Keratinocyte (primary cell): ENCODE measurements around the gene FANCI. TPM values are rescaled to one million over a fixed set of nuclear protein-coding genes. Genes with fewer than 3 reads are reported as not detected.
A peak's percentile ranks its signal among the peaks of the same experiment; 100 is the strongest.

Source experiments
- DNase-seq: peaks from one replicate; pipeline ENCODE4 v3.0.0-alpha.2; 2011; ENCODE audit warnings: low read depth, missing footprints, low spot score
- FAIRE-seq: peaks from 2 replicates; lab custom pipeline; 2011; peaks lifted over from hg19 to GRCh38; lab: Jason Lieb, UNC
- H2AFZ ChIP-seq: 2 replicates; pipeline ENCODE4 v1.6.0; 2012; ENCODE audit warnings: low read length, control low read depth, inconsistent platforms; ENCODE audit not compliant: control insufficient read depth
- H3K27ac ChIP-seq: 2 replicates; pipeline ENCODE4 v1.5.1; 2011; ENCODE audit warnings: low read length; ENCODE audit not compliant: control insufficient read depth, insufficient read depth
- H3K27me3 ChIP-seq: 3 replicates; pipeline ENCODE4 v1.6.0; 2011; ENCODE audit warnings: low read length; ENCODE audit not compliant: control insufficient read depth, insufficient read depth; ENCODE audit errors: extremely low read depth
- H3K36me3 ChIP-seq, 2 experiments: 2 replicates in 1 of 2; 3 replicates in 1 of 2; pipeline ENCODE4 v1.5.1; 2011; ENCODE audit warnings: low read length in 2 of 2, mild to moderate bottlenecking in 1 of 2; ENCODE audit not compliant: control insufficient read depth in 2 of 2, insufficient read depth in 2 of 2; ENCODE audit errors: extremely low read depth in 1 of 2
- H3K4me1 ChIP-seq: 3 replicates; pipeline ENCODE4 v1.5.1; 2011; ENCODE audit warnings: low read length; ENCODE audit not compliant: control insufficient read depth, insufficient read depth; ENCODE audit errors: extremely low read depth
- H3K4me2 ChIP-seq: 3 replicates; pipeline ENCODE4 v1.6.0; 2011; ENCODE audit warnings: low read depth, low read length; ENCODE audit not compliant: control insufficient read depth, insufficient read depth; ENCODE audit errors: extremely low read depth
- H3K4me3 ChIP-seq, 3 experiments: fragments of 200-600 bp in 1 of 3; sonication (generic) in 1 of 3; 2 replicates in 2 of 3; 3 replicates in 1 of 3; pipeline ENCODE4 v1.5.1; 2011 to 2016; ENCODE audit warnings: low read length in 3 of 3, mild to moderate bottlenecking in 3 of 3, control low read depth in 2 of 3, inconsistent platforms in 1 of 3, low read depth in 1 of 3, mixed read lengths in 1 of 3, mixed run types in 1 of 3, moderate library complexity in 1 of 3; ENCODE audit not compliant: control insufficient read depth in 2 of 3, insufficient read depth in 2 of 3; ENCODE audit errors: extremely low read depth in 1 of 3
- H3K79me2 ChIP-seq: 2 replicates; pipeline ENCODE4 v1.6.0; 2012; ENCODE audit warnings: low read length; ENCODE audit not compliant: control insufficient read depth, insufficient read depth
- H3K9ac ChIP-seq: 3 replicates; pipeline ENCODE4 v1.6.0; 2011; ENCODE audit warnings: low read length; ENCODE audit not compliant: control insufficient read depth, insufficient read depth; ENCODE audit errors: extremely low read depth
- H3K9me1 ChIP-seq: 3 replicates; pipeline ENCODE4 v1.6.0; 2011; ENCODE audit warnings: low read length; ENCODE audit not compliant: control insufficient read depth, insufficient read depth; ENCODE audit errors: extremely low read depth
- H3K9me3 ChIP-seq: 2 replicates; pipeline ENCODE4 v1.5.1; 2012; ENCODE audit warnings: low read depth, low read length; ENCODE audit not compliant: control insufficient read depth
- H4K20me1 ChIP-seq: 3 replicates; pipeline ENCODE4 v1.6.0; 2011; ENCODE audit warnings: low read length; ENCODE audit not compliant: control insufficient read depth, insufficient read depth; ENCODE audit errors: extremely low read depth
- CTCF ChIP-seq, 3 experiments: IDR thresholded peaks in 1 of 3; conservative IDR thresholded peaks in 1 of 3; optimal IDR thresholded peaks in 1 of 3; 2 replicates in 2 of 3; 3 replicates in 1 of 3; pipeline versions ENCODE3 to v1.5.1; 2011; ENCODE audit warnings: low read length in 3 of 3, mild to moderate bottlenecking in 3 of 3, moderate library complexity in 2 of 3, control low read depth in 1 of 3, inconsistent platforms in 1 of 3; ENCODE audit not compliant: insufficient read depth in 2 of 3; ENCODE audit errors: extremely low read depth in 1 of 3
- EZH2 ChIP-seq: IDR thresholded peaks from one replicate; pipeline ENCODE4 v1.6.1; 2012; ENCODE audit warnings: inconsistent platforms, mild to moderate bottlenecking, low read length, moderate library complexity
- dilution Hi-C: fragments of 300-500 bp; cut with MboI; formaldehyde crosslinking; loops from one replicate; pipeline ENCODE4 v1.7.0; 2020; ENCODE audit warnings: low sequenced_read_pairs; ENCODE audit not compliant: extremely low pct_ligation_motif_present
- polyA plus RNA-seq, 5 experiments: library from polyadenylated mRNA; depleted of rRNA in 3 of 5; stranded (reverse) in 3 of 5; stranded (forward) in 1 of 5; unstranded in 1 of 5; fragments of >200 nt; gene quantifications; 1 replicate in 1 of 5; 2 replicates in 3 of 5; 3 replicates in 1 of 5; pipeline versions ENCODE4 v1.2.1 to v1.2.3, GENCODE V29; 2011 to 2012; ENCODE audit warnings: missing spikeins in 2 of 5, low read depth in 1 of 5, low replicate concordance in 1 of 5

FANCI gene
- polyA plus RNA-seq, 1 donor (not counting 4 experiments of a cell fraction or from before 2014, with no cell fraction given) = 21.8 TPM

- H2AFZ ChIP-seq = no peak overlapping the region
- no peaks in the 10 kb centered on the region for H3K9me3 ChIP-seq
- DNase-seq (no peak), FAIRE-seq (no peak)
- no peaks in the 10 kb centered on the region for H3K27me3 ChIP-seq
- peaks cover 26% of the 10 kb centered on the region for H4K20me1 ChIP-seq
- H3K4me2 ChIP-seq = peak overlapping the region; percentile 57
- no peak overlapping the region for H3K27ac ChIP-seq
- dilution Hi-C loops = no loop called here
- peaks cover 66% of the 10 kb centered on the region for H3K79me2 ChIP-seq
- H3K4me1 ChIP-seq = peaks cover 30% of the 10 kb centered on the region
- peak overlapping the region in 1 of 3 experiments; percentile 45 for H3K4me3 ChIP-seq
- no peak for TF ChIP-seq EZH2
- TF ChIP-seq CTCF (optimal IDR thresholded peaks at IDR 0.05 in 1 of 3, IDR thresholded peaks at IDR 0.05 in 1 of 3, conservative IDR thresholded peaks at IDR 0.05 in 1 of 3; ENCODE audit: extremely low read depth in 1 of 3, insufficient read depth in 2 of 3, low read length in 3 of 3) = peak in 2 of 3 experiments; percentile 43 to 53
- H3K36me3 ChIP-seq = peaks cover 38 to 51% of the 10 kb centered on the region in 2 experiments
- H3K9me1 ChIP-seq = peaks cover 2% of the 10 kb centered on the region
- no peak overlapping the region for H3K9ac ChIP-seq
These were observed 88.7 kb downstream of the FANCI start for GRCh38 chr15:89332446-89332845.

DNA sequence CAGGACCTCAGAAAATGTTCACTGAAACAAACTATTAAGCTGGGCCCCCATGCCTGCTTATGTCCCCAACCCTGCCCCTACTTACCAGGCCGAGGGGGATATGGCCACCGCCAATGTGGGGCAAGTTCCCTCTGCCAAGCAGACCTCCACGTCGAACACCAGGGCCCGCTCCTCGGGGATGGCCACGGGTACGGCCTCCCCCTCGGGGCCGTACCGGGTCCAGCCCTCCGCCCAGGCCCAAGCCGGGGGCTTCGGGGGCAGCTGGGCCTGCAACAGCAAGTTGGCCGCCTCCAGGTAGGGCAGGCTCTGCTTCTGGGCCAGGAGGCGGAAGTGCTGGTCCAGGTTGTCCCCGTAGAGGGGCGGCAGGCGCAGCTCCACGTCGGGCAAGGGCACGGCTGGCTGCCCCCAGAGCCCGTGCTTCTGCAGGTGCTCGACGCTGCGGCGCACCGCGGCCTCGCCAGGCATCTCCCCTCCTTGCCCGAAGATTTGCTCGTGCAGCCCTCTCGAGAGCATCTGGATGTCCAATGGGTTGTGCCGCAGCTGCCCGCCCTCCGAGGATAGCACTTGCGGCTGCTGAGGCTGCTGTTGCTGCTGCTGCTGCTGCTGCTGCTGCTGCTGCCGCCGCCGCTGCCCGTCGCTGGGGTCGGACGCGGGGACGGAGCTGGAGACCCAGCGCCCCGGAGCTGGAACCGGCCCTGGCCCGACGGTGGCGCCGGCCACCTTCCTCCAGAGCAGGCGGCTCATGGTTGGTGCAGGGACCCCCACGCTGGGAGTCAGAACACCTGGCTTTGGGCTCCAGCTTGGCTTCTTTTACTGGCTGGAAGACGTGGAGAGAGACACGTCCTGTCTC lies 89.5 kb downstream of the FANCI start:
- Histone ChIP-seq H3K9ac (peak overlapping the region; percentile 94), H2AFZ (no peak overlapping the region), H4K20me1 (peaks cover 23% of the 10 kb centered on the region), H3K9me1 (peaks cover 2% of the 10 kb centered on the region), H3K36me3 (peaks cover 35 to 43% of the 10 kb centered on the region in 2 experiments), H3K27me3 (no peaks in the 10 kb centered on the region), H3K4me3 (peak overlapping the region; percentile 79 to 90 (median 88)), H3K27ac (peak overlapping the region; percentile 82), H3K4me2 (peak overlapping the region; percentile 64), H3K4me1 (peaks cover 30% of the 10 kb centered on the region), H3K79me2 (peaks cover 62% of the 10 kb centered on the region), H3K9me3 (no peaks in the 10 kb centered on the region)
- dilution Hi-C loops = no loop called here
- TF ChIP-seq EZH2 = no peak
- TF ChIP-seq CTCF (optimal IDR thresholded peaks at IDR 0.05 in 1 of 3, IDR thresholded peaks at IDR 0.05 in 1 of 3, conservative IDR thresholded peaks at IDR 0.05 in 1 of 3; ENCODE audit: extremely low read depth in 1 of 3, insufficient read depth in 2 of 3, low read length in 3 of 3) = no peak
- DNase-seq (no peak), FAIRE-seq (no peak)
